Suprapubic skin (tissue), 4 donors: ENCODE data around the gene IGSF9. TPM values are rescaled to one million over a fixed set of nuclear protein-coding genes. Genes with fewer than 3 reads are reported as not detected.

ENCODE experiments used
- DNase-seq, 2 donors: peaks; one replicate each; pipeline ENCODE4 v3.0.0-alpha.2; 2019; ENCODE audit warnings: low spot score in 2 of 2
- H3K27ac ChIP-seq: fragments of 200-600 bp; sonication (generic); one replicate; pipeline ENCODE4 v1.5.1; 2019
- H3K27me3 ChIP-seq: fragments of 200-600 bp; sonication (generic); one replicate; pipeline ENCODE4 v1.5.1; 2019
- H3K36me3 ChIP-seq: fragments of 200-600 bp; sonication (generic); one replicate; pipeline ENCODE4 v1.5.1; 2019
- H3K4me1 ChIP-seq: fragments of 200-600 bp; sonication (generic); one replicate; pipeline ENCODE4 v1.5.1; 2019
- H3K4me3 ChIP-seq: fragments of 200-600 bp; sonication (generic); one replicate; pipeline ENCODE4 v1.5.1; 2019; ENCODE audit warnings: mild to moderate bottlenecking
- H3K9me3 ChIP-seq: fragments of 200-600 bp; sonication (generic); one replicate; pipeline ENCODE4 v1.5.1; 2019
- CTCF ChIP-seq, 2 donors: fragments of 200-600 bp in 1 of 2; fragments of 450-650 bp in 1 of 2; sonication (generic) in 1 of 2; IDR thresholded peaks; one replicate each; pipeline ENCODE4 v1.5.1; 2016 to 2019; ENCODE audit warnings: antibody characterized with exemption in 2 of 2, mild to moderate bottlenecking in 1 of 2, moderate library complexity in 1 of 2
- EP300 ChIP-seq: sonication (generic); formaldehyde crosslinking; IDR thresholded peaks from one replicate; pipeline ENCODE4 v1.6.1; 2017; ENCODE audit warnings: antibody characterized with exemption
- POLR2A ChIP-seq, 2 donors: fragments of 450-650 bp; IDR thresholded peaks; one replicate each; pipeline ENCODE4 v1.6.1; 2017; ENCODE audit warnings: antibody characterized with exemption in 2 of 2, mild to moderate bottlenecking in 2 of 2, moderate library complexity in 2 of 2
- POLR2AphosphoS5 ChIP-seq, 3 donors: sonication (generic); formaldehyde crosslinking; IDR thresholded peaks; one replicate each; pipeline ENCODE4 v1.6.1; 2017; ENCODE audit warnings: antibody characterized with exemption in 3 of 3
- WGBS: methylation state at CpG from one replicate; pipeline ENCODE4 v1.1.5; 2018; 5-methylcytosine and 5-hydroxymethylcytosine counted together
- total RNA-seq, 4 donors: library from RNA; depleted of rRNA; stranded (reverse); fragments of >200 nt; gene quantifications; one replicate each; pipeline ENCODE4 v1.1.0, GENCODE V29; 2016

IGSF9 gene
- total RNA-seq, 4 donors from 2014 or later: 26.1 to 44.1 (median 28.4) TPM

- no peak for TF ChIP-seq CTCF (IDR thresholded peaks at IDR 0.05)
- TF ChIP-seq POLR2A (IDR thresholded peaks at IDR 0.05): no peak
- TF ChIP-seq POLR2AphosphoS5 (IDR thresholded peaks at IDR 0.05): no peak
- no peak for TF ChIP-seq EP300
- H3K4me3 ChIP-seq: no peak overlapping the region
- no peak overlapping the region for H3K27ac ChIP-seq
- H3K4me1 ChIP-seq: peaks cover 3% of the 10 kb centered on the region
- H3K27me3 ChIP-seq: no peaks in the 10 kb centered on the region
- WGBS: 87% methylated on average over 5 of the region's 5 CpGs
- DNase-seq: no peak
- H3K36me3 ChIP-seq: no peaks in the 10 kb centered on the region
- H3K9me3 ChIP-seq: no peaks in the 10 kb centered on the region
These were observed 44.6 kb upstream of the IGSF9 start for GRCh38 chr1:159990005-159990404.

DNA sequence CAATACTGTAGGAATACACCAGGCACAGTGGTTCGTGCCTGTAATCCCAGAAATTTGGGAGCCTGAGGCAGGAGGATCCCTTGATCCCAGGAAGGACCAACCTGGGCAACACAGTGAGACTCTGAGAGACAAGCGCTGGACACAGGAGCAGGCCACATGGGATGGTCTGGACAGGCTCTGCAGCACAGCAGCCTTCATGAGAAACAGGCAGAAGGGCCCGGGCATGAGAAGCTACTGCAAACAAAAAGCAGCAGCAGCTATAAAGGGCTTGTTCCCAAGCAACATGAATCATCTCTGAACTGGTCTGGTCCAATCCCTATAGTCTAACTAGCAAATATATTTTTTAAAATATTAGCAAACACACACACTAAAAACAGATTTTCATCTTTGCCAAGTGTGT is 44.2 kb upstream of the IGSF9 start:
- H3K9me3 ChIP-seq: no peaks in the 10 kb centered on the region
- no peaks in the 10 kb centered on the region for H3K27me3 ChIP-seq
- peaks cover 3% of the 10 kb centered on the region for H3K4me1 ChIP-seq
- no peak for DNase-seq
- H3K4me3 ChIP-seq: no peak overlapping the region
- no peak overlapping the region for H3K27ac ChIP-seq
- H3K36me3 ChIP-seq: no peaks in the 10 kb centered on the region
- no peak for TF ChIP-seq POLR2AphosphoS5 (IDR thresholded peaks at IDR 0.05)
- WGBS: 60% methylated on average over 3 of the region's 3 CpGs

GRCh38 chr1:159988006-159988405 is 42.6 kb upstream of the IGSF9 start:
- no peak for DNase-seq
- Histone ChIP-seq H3K27me3 (no peaks in the 10 kb centered on the region), H3K4me3 (no peak overlapping the region), H3K9me3 (no peaks in the 10 kb centered on the region), H3K4me1 (peaks cover 3% of the 10 kb centered on the region), H3K27ac (no peak overlapping the region), H3K36me3 (no peaks in the 10 kb centered on the region)
- WGBS: 81% methylated on average over 1 of the region's 1 CpG
- TF ChIP-seq POLR2AphosphoS5 (IDR thresholded peaks at IDR 0.05) (no peak), CTCF (IDR thresholded peaks at IDR 0.05) (no peak), POLR2A (IDR thresholded peaks at IDR 0.05) (no peak), EP300 (no peak)

- Histone ChIP-seq H3K36me3 (no peaks in the 10 kb centered on the region), H3K27ac (no peak overlapping the region), H3K9me3 (no peaks in the 10 kb centered on the region), H3K27me3 (no peaks in the 10 kb centered on the region), H3K4me1 (peaks cover 3% of the 10 kb centered on the region), H3K4me3 (no peak overlapping the region)
- no peak for DNase-seq
- WGBS: 85% methylated on average over 4 of the region's 4 CpGs
- no peak for TF ChIP-seq CTCF (IDR thresholded peaks at IDR 0.05)
- TF ChIP-seq EP300: no peak
- no peak for TF ChIP-seq POLR2AphosphoS5 (IDR thresholded peaks at IDR 0.05)
- TF ChIP-seq POLR2A (IDR thresholded peaks at IDR 0.05): no peak
These were observed 41.8 kb upstream of the IGSF9 start for GRCh38 chr1:159987186-159987585.

DNA sequence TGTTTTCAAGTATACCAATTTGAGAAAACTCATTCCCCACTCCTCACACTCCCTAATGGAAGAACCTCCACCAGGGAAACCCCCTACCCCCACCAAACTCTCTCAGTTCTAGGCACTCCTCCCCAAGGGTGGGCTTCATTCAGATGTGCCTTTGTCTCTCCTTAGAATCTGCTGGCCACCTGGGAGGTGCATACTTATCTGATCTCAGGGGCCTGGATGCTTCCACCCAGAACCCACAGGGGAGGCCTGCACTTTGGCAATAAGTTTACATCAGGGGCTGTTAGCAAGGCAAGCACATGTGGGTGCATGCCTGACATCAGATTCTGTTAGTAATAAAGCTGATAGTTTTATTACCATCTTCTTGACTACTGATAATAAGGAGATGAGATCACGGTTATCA is 41.1 kb upstream of the IGSF9 start:
- Histone ChIP-seq H3K4me1 (no peaks in the 10 kb centered on the region), H3K27me3 (no peaks in the 10 kb centered on the region), H3K27ac (no peak overlapping the region), H3K9me3 (no peaks in the 10 kb centered on the region), H3K4me3 (no peak overlapping the region), H3K36me3 (peaks cover under 1% of the 10 kb centered on the region)
- TF ChIP-seq EP300 (no peak), CTCF (IDR thresholded peaks at IDR 0.05) (no peak), POLR2A (IDR thresholded peaks at IDR 0.05) (no peak), POLR2AphosphoS5 (IDR thresholded peaks at IDR 0.05) (no peak)
- WGBS: 65% methylated on average over 1 of the region's 1 CpG
- no peak for DNase-seq

DNA sequence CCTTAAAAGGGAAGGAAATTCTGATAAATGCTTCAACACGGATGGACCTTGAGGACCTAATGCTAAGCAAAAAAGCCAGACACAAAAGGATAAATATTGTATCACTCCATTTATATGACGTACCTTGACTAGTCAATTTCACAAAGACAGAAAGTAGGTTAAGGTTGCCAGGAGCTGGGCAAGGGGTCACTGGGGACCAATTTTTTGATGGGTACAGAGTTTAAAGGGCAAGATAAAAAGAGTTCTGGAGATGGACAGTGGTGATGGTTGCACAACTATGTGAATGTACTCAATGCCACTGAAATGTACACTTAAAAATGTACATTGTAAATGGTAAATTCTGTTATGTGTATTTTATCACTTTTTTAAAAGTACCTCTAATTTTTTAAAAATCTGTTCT is 40.7 kb upstream of the IGSF9 start:
- no peak overlapping the region for H3K27ac ChIP-seq
- H3K4me3 ChIP-seq: no peak overlapping the region
- DNase-seq: no peak
- H3K4me1 ChIP-seq: no peaks in the 10 kb centered on the region
- no peaks in the 10 kb centered on the region for H3K27me3 ChIP-seq
- WGBS: 76% methylated on average over 2 of the region's 2 CpGs
- no peak for TF ChIP-seq CTCF (IDR thresholded peaks at IDR 0.05)
- TF ChIP-seq EP300: no peak
- TF ChIP-seq POLR2A (IDR thresholded peaks at IDR 0.05): no peak
- TF ChIP-seq POLR2AphosphoS5 (IDR thresholded peaks at IDR 0.05): no peak
- H3K36me3 ChIP-seq: peaks cover 5% of the 10 kb centered on the region
- H3K9me3 ChIP-seq: no peaks in the 10 kb centered on the region
